ENCODE measurements around the gene ARHGEF16.

The ARHGEF16 gene

GRCh38 chr1:3422638-3423037 lies 31.8 kb upstream of the ARHGEF16 start:
- DNase-seq (ENCODE audit: low read depth in 1 of 2, low spot score in 1 of 2) = no peak

GRCh38 chr1:3423245-3423829 lies 31.1 kb upstream of the ARHGEF16 start:
- no peak for DNase-seq (ENCODE audit: low read depth in 1 of 2, low spot score in 1 of 2)

- no peak for DNase-seq (ENCODE audit: low read depth in 1 of 2, low spot score in 1 of 2)
These were observed 30.4 kb upstream of the ARHGEF16 start for GRCh38 chr1:3423896-3424611.

- DNase-seq (ENCODE audit: low read depth in 1 of 2, low spot score in 1 of 2) = no peak
These were observed 28.8 kb upstream of the ARHGEF16 start for GRCh38 chr1:3425486-3426215.

- DNase-seq (ENCODE audit: low read depth in 1 of 2, low spot score in 1 of 2) = no peak
These were observed 27.4 kb upstream of the ARHGEF16 start for GRCh38 chr1:3426956-3427535.

GRCh38 chr1:3427711-3428704 lies 26.5 kb upstream of the ARHGEF16 start:
- no peak for DNase-seq (ENCODE audit: low read depth in 1 of 2, low spot score in 1 of 2)

GRCh38 chr1:3428899-3429298 lies 25.6 kb upstream of the ARHGEF16 start:
- DNase-seq (ENCODE audit: low read depth in 1 of 2, low spot score in 1 of 2) = no peak

- DNase-seq (ENCODE audit: low read depth in 1 of 2, low spot score in 1 of 2) = no peak
These were observed 25.1 kb upstream of the ARHGEF16 start for GRCh38 chr1:3429320-3429719.

- no peak for DNase-seq (ENCODE audit: low read depth in 1 of 2, low spot score in 1 of 2)
These were observed 24.7 kb upstream of the ARHGEF16 start for GRCh38 chr1:3429766-3430165.

- no peak for DNase-seq (ENCODE audit: low read depth in 1 of 2, low spot score in 1 of 2)
These were observed 24.1 kb upstream of the ARHGEF16 start for GRCh38 chr1:3430406-3430805.

GRCh38 chr1:3430820-3431219 lies 23.6 kb upstream of the ARHGEF16 start:
- DNase-seq (ENCODE audit: low read depth in 1 of 2, low spot score in 1 of 2) = no peak

- DNase-seq (ENCODE audit: low read depth in 1 of 2, low spot score in 1 of 2) = no peak
These were observed 23.2 kb upstream of the ARHGEF16 start for GRCh38 chr1:3431266-3431665.

GRCh38 chr1:3431686-3432085 lies 22.8 kb upstream of the ARHGEF16 start:
- no peak for DNase-seq (ENCODE audit: low read depth in 1 of 2, low spot score in 1 of 2)

GRCh38 chr1:3432306-3432705 lies 22.2 kb upstream of the ARHGEF16 start:
- DNase-seq (ENCODE audit: low read depth in 1 of 2, low spot score in 1 of 2) = no peak

- DNase-seq (ENCODE audit: low read depth in 1 of 2, low spot score in 1 of 2) = no peak
These were observed 21.4 kb upstream of the ARHGEF16 start for GRCh38 chr1:3433076-3433475.

- no peak for DNase-seq (ENCODE audit: low read depth in 1 of 2, low spot score in 1 of 2)
These were observed 20.7 kb upstream of the ARHGEF16 start for GRCh38 chr1:3433596-3434320.

- DNase-seq (ENCODE audit: low read depth in 1 of 2, low spot score in 1 of 2) = no peak
These were observed 19.9 kb upstream of the ARHGEF16 start for GRCh38 chr1:3434406-3435110.

- DNase-seq (ENCODE audit: low read depth in 1 of 2, low spot score in 1 of 2) = no peak
These were observed 18.8 kb upstream of the ARHGEF16 start for GRCh38 chr1:3435666-3436065.

GRCh38 chr1:3436451-3436850 lies 18.0 kb upstream of the ARHGEF16 start:
- no peak for DNase-seq (ENCODE audit: low read depth in 1 of 2, low spot score in 1 of 2)

- no peak for DNase-seq (ENCODE audit: low read depth in 1 of 2, low spot score in 1 of 2)
These were observed 17.6 kb upstream of the ARHGEF16 start for GRCh38 chr1:3436901-3437300.

Data from stimulated activated CD4-positive, alpha-beta T cell treated with anti-CD3 and anti-CD28 coated beads, Interleukin-15, amount 100 ng/mL, for 1 hour (primary cell).